CD4-positive, alpha-beta T cell treated with Interleukin-10 for 1 hour (primary cell): ENCODE results near the gene NR3C2.
"Not testable (repeated sequence)": the region's sequence is repeated elsewhere in the genome, so short reads cannot be mapped to it uniquely, and the experiment has no call there.

ENCODE experiments used
- DNase-seq: peaks from one replicate; pipeline ENCODE4 v3.0.0-alpha.2; 2020

Gene NR3C2

GRCh38 chr4:148364525-148364924 is 77.7 kb downstream of the NR3C2 start:
- DNase-seq = no peak

- no peak for DNase-seq
These were observed 82.4 kb downstream of the NR3C2 start for GRCh38 chr4:148359769-148360168.

GRCh38 chr4:148355442-148356123 is 86.6 kb downstream of the NR3C2 start:
- peak; percentile 8 for DNase-seq

GRCh38 chr4:148354186-148354585 is 88.0 kb downstream of the NR3C2 start:
- DNase-seq = no peak

GRCh38 chr4:148353571-148353970 is 88.6 kb downstream of the NR3C2 start:
- DNase-seq = no peak

- DNase-seq = no peak
These were observed 93.1 kb downstream of the NR3C2 start for GRCh38 chr4:148349153-148349552.

- DNase-seq = no peak
These were observed 95.6 kb downstream of the NR3C2 start for GRCh38 chr4:148346657-148347056.

- DNase-seq = no peak
These were observed 96.7 kb downstream of the NR3C2 start for GRCh38 chr4:148345509-148345908.

GRCh38 chr4:148344941-148345340 is 97.3 kb downstream of the NR3C2 start:
- no peak for DNase-seq

- no peak for DNase-seq
These were observed 97.9 kb downstream of the NR3C2 start for GRCh38 chr4:148344352-148344751.

GRCh38 chr4:148341980-148342800 is 100.0 kb downstream of the NR3C2 start:
- DNase-seq = no peak

GRCh38 chr4:148335133-148335532 is 107.1 kb downstream of the NR3C2 start:
- no peak for DNase-seq

- no peak for DNase-seq
These were observed 108.9 kb downstream of the NR3C2 start for GRCh38 chr4:148333265-148333664.

GRCh38 chr4:148332486-148332885 is 109.7 kb downstream of the NR3C2 start:
- DNase-seq = no peak

- DNase-seq = no peak
These were observed 111.5 kb downstream of the NR3C2 start for GRCh38 chr4:148330724-148331123.

- DNase-seq = no peak
These were observed 112.1 kb downstream of the NR3C2 start for GRCh38 chr4:148330161-148330560.

- no peak for DNase-seq
These were observed 112.5 kb downstream of the NR3C2 start for GRCh38 chr4:148329751-148330150.

- DNase-seq = no peak
These were observed 114.5 kb downstream of the NR3C2 start for GRCh38 chr4:148327683-148328082.

GRCh38 chr4:148323316-148323715 is 118.9 kb downstream of the NR3C2 start:
- not testable (repeated sequence) for DNase-seq

- DNase-seq = no peak
These were observed 127.2 kb downstream of the NR3C2 start for GRCh38 chr4:148315049-148315448.

GRCh38 chr4:148312956-148313490 is 129.2 kb downstream of the NR3C2 start:
- DNase-seq = no peak

GRCh38 chr4:148311526-148311925 is 130.7 kb downstream of the NR3C2 start:
- no peak for DNase-seq

GRCh38 chr4:148310756-148311155 is 131.5 kb downstream of the NR3C2 start:
- no peak for DNase-seq

- no peak for DNase-seq
These were observed 136.5 kb downstream of the NR3C2 start for GRCh38 chr4:148305751-148306150.
